GM12872 (cell line): Measurements from ENCODE around the gene OR11A1.

Experiments used
- CTCF ChIP-seq: IDR thresholded peaks from 3 replicates; pipeline ENCODE4 v1.5.1; 2011; ENCODE audit warnings: low read depth, mild to moderate bottlenecking, low read length, moderate library complexity; ENCODE audit not compliant: insufficient read depth

OR11A1 gene

GRCh38 chr6:29461021-29461814, 4.3 kb upstream of the OR11A1 start:
- TF ChIP-seq CTCF: no peak

GRCh38 chr6:29451471-29452193, 5.2 kb downstream of the OR11A1 start:
- TF ChIP-seq CTCF: no peak

- TF ChIP-seq CTCF: no peak
Observed at GRCh38 chr6:29447670-29448069, 9.2 kb downstream of the OR11A1 start.

GRCh38 chr6:29442719-29443118, 14.2 kb downstream of the OR11A1 start:
- no peak for TF ChIP-seq CTCF

GRCh38 chr6:29439006-29439405, 17.9 kb downstream of the OR11A1 start, which contains the start of gene OR10C1:
OR10C1 (plus strand) TSS chr6:29439306; CDS start chr6:29440016, 710 bp downstream.
- no peak for TF ChIP-seq CTCF

GRCh38 chr6:29426654-29427053, 30.2 kb downstream of the OR11A1 start:
- no peak for TF ChIP-seq CTCF

GRCh38 chr6:29425075-29425474, 31.8 kb downstream of the OR11A1 start:
- no peak for TF ChIP-seq CTCF
